GM19239 (cell line): ENCODE results near the gene SAFB.
"Not testable (repeated sequence)": the region's sequence is repeated elsewhere in the genome, so short reads cannot be mapped to it uniquely, and the experiment has no call there.

ENCODE experiments used
- DNase-seq: peaks from one replicate; pipeline ENCODE4 v3.0.0; 2011; ENCODE audit warnings: low spot score; ENCODE audit not compliant: insufficient read length
- FAIRE-seq: peaks from 2 replicates; lab custom pipeline; 2011; peaks lifted over from hg19 to GRCh38; lab: Jason Lieb, UNC

The SAFB gene

DNA sequence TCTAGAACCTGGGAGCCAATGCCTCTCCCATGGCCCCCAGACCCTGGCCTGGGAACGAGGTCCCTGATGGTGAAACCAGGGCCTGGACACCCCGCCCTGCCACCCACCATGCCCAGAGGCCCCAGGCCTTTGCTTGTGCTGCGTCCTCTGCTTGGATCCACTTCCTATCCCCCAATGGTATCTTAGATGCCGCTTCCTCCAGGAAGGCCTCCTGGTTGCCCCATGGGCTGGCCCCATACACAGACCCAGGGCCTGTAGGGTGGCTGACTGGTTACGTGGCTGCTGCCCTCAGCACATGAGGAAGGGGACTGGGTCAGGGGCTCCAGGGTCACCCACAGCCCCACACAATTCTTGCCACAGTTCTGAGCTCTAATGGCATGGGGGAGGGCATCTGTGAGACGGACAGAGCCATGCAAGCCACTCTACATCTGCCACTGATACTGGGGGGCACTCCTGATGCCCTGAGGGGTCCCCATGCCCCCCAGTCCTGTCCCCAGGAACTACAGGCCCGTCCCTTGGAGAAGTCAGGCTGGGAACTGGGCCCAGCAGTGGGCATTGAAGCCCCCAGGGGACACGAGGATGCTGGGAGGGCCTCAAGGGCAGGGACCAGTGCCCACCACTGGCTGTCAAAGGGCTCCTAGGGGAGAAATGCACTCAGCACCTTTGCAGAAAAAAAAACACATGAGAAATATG is 72.2 kb downstream of the SAFB start:
- no peak for FAIRE-seq
- DNase-seq: no peak

DNA sequence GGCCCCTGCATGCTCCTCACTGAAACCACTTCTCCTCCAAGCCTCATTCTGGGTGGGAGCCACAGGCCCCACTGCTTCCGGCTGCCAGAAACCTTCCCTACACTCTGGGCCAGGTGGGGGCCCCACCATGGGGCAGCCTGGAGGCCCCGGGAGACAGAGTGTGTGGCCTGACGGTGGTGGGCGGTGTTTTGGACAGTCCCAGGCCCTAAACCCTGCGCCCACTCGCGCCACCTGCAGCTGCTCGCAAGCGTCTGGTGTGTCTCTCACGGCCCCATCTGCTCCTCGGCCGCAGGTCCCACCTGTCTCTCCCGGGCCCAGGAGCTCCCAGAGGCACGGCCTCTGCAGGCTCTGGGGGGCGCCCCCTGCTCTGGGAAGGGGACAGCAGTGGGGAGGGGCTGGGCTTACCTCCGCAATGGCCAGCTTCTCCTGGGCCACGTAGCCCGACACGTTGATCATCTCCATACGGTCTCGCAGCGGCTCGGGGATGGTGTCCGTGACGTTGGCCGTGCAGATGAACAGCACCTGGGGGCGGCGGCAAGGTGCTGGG is 72.8 kb downstream of the SAFB start:
- no peak for FAIRE-seq
- no peak for DNase-seq

DNA sequence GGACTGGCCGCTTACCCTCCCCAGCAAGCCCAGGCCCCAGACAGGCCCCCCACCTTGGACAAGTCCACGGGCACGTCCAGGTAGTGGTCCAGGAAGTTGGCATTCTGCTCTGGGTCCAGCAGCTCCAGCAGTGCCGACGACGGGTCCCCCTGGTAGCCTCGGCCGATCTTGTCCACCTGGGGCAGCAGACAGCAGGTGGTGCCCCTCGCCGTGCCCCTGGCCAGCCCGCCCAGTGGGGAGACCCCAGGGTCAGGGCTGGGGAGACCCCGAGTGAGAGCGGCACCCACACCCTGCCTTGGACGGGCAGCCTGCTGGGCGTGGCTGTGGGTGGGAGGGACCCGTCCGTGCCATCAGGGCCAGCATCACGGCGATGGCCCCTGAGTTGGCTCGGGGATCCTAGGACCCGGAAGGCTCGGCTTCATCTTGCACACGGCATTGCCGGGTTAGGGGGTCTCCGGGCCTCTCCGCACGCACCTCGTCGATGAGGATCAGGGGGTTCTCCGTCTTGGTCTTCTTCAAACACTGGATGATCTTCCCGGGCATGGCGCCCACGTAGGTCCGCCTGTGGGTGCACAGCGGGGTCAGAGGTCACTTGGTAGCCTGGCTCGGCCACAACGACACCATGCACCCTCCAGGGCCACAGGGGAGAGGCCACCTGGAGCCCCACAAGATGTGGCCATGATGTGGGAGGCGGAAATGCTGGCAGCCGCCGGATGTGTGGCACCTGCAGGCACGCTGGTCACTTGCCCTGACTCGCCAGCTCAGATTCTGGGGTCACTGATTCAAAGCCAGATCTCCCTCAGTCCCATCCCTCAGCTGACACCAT is 73.5 kb downstream of the SAFB start:
- FAIRE-seq: no peak
- DNase-seq: no peak

DNA sequence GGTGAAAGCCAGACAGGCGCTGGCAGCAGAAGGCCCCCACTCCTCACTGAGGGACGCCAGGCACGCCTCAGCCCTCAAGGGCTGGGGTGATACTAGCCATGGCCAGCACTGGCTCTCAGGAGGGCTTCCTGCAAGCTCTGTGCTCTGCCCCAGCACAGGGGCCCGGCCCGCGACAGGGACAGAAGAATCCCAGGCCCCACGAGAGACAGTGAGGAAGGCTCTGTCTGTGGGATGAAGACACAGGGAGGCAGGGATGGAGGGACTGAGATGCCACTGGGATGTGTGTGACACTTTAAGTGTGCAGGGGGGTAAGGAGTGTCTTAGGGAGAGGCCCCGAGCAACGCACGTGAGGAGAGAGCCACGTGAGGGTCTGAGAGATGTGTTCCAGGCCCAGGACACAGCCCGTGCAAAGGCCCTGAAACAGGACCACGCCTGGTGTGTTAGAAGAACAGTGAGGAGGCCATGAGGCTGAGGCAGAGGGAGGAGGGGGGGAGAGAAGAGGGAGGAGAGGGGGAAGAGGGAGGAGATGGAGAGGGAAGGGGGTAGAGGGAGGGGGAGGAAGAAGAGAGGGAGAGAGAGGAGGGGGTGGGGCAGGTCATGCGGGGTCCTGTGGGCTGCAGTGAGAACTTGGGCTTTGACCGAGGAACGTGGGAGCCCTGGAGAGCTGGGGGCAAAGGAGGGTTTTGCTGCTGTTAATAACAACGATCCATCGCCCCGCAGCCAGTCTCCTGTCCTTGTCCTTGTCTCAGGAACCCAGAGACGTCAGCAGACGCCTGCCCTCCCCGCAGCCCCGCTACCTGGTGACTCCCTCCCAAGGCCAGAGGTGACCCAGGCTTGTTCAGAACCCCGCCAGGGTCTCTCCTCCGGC is 74.4 kb downstream of the SAFB start:
- no peak for FAIRE-seq
- no peak for DNase-seq

DNA sequence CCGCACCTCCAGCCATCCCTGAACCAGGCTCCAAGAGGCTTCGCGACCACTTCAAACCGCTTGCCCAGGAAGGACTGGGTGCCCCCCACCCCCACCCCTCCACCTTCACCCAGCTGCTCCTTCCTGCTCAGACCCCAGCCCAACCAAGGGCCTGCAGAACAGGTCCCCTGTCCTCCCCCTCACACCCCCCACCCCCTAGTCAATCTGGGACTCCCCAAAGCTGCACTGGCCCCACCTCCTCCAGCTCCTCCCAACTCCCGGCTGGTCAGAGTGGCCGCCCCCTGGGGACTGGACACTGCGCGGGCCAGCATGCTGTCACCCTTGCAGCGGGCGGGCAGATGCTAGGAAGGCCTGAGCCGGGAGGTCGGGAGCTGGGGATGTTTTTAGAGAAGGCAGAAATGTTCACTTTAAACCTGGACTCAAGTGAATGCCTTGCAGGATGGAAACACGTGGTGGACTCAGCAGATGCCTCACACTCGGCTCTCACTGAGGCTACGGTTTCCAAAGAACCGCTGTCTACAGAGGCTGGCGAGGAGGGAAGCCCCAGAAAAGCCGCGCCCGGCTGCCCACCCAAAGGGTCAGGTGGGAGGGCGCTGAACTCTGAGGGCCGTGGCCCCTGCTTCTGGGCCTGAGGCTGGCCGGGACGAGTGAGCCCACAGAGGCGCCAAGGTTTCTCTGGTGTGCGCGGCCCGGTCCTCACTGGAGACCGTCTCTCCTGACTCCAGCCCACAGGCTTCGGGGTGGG is 75.2 kb downstream of the SAFB start:
- no peak for FAIRE-seq
- no peak for DNase-seq

DNA sequence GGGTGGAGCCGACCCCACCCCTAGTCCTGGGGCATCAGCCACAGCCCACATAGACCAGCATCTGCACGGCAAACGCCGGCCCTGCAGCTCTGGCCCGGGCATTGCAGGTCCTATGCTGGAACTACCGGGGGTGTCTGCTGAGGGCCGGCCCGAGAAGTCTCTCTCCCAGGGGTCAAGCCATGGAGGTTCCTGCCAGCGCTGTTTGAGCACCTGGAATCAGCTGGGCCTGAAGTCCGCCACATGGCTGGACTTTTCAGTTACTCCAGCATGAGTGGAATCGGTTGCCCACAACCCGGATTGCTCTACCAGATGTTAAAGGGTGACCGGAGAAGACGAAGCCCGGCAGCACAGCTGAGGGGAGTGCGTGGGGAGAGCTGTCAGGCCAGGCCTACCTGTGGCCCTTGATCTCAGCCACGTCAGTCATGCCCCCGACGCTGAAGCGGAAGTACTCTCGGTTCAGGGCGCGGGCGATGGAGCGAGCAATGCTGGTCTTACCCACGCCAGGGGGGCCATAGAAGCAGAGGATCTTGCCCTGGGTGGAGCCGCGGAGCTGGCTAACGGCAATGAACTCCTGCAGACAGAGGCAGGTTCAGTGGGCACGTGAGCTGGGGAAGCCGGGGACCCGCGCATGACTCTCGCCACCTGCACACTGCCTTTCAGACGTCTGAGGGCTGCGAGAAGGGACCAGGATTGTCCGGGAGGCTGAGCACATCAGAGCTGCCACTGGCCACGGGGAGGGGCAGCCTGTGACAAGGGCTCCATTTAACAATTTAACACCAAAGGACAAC is 75.9 kb downstream of the SAFB start:
- FAIRE-seq (no peak), DNase-seq (no peak)

DNA sequence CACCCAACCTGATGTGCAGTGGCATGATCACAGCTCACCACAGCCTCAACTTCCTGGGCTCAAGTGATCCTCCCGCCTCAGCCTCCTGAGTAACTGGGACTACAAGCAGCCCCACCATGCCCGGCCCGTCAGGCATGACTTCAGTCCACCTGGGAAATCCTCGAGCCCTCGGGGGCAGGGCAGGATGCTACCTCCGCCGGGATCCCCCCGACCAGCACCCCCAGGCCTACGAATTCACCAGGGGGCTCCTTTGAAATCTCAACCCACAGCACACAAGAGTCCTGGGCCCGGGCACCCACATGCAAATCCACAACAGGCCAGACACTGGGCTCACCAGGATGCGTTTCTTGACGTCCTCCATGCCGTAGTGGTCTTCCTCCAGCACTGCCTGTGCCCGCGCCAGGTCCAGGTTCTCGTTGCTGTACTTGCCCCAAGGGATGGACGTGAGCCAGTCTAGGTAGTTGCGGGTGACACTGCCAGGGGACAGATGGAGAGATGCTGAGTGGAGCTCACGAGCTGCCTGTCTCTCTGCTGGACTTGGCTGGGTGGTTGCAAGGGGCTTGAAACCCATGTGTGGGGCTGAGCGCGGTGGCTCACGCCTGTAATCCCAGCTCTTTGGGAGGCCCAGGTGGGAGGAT is 77.7 kb downstream of the SAFB start:
- DNase-seq (no peak), FAIRE-seq (no peak)

DNA sequence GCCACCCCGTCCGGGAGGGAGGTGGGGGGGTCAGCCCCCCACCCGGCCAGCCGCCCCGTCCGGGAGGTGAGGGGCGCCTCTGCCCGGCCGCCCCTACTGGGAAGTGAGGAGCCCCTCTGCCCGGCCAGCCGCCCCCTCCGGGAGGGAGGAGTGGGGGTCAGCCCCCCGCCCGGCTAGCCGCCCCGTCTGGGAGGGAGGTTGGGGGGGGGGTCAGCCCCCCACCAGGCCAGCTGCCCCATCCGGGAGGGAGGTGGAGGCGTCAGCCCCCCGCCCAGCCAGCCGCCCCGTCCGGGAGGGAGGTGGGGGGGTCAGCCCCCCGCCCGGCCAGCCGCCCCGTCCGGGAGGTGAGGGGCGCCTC is 79.1 kb downstream of the SAFB start:
- FAIRE-seq, DNase-seq: not testable (repeated sequence)

DNA sequence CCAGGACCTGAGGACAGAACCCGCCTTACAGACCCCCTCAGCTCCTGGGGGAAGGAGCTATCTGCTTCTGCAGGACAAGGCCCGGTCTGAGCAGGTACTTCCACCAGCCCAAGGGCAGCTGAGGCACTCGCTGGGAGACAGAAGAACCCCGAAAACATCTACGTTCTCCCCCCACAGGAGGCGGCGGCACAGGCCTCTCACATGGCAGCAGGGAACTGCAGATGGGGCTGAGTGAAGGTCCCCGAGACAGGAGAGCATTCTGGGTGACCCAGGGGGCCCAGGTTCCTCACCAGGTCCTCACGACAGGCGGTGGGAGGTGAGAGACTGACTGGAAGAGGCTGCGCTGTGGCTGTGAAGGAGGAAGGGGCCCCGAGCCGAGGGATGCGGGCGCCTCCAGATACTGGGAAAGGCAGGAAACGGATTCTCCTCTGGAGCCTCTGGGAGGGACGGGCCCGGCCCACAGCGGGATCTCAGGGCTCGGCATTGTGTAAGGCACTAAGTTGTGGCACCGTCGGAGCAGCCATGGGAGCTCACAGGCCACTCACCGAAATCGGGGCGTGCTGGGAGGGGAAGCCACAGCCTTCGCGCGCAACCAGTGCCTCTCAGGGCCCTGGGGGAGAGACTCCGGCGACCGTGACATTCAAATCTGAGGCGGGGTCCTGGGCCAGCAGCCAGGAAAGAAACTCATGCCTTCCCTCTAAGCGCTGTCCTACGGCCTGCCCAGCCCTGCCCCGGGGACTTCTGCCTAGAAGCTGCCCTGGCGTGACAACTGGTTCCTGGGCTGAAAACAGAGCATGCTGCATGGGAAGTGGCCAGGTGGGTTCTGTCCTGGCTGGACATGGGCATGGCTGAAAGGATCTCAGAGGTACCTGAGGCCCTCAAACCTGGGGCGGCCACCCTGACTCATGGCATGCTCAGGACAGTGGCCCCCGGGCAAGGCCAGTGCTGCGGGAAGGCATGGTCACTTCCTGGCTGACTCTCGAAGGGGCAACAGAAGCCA is 81.2 kb downstream of the SAFB start:
- no peak for FAIRE-seq
- no peak for DNase-seq

DNA sequence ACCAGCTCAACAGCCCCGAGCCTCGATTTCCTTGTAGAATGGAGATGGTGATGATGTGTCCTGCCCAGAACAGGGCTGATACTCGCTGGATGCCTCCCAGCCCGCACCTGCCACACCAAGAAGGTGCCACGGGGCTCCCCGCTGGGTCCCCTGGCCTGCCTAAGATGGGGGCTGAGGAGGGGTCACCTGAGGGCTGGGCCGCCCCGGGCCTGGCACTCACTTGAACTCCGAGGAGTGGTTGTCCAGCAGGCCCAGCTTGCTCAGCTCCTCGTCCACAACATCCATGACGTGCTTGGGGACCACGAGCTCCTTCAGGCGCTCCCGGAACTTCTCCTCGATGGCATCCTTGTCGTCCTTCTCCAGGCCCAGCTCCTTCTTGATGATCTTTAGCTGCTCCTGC is 82.7 kb downstream of the SAFB start:
- FAIRE-seq (no peak), DNase-seq (no peak)

DNA sequence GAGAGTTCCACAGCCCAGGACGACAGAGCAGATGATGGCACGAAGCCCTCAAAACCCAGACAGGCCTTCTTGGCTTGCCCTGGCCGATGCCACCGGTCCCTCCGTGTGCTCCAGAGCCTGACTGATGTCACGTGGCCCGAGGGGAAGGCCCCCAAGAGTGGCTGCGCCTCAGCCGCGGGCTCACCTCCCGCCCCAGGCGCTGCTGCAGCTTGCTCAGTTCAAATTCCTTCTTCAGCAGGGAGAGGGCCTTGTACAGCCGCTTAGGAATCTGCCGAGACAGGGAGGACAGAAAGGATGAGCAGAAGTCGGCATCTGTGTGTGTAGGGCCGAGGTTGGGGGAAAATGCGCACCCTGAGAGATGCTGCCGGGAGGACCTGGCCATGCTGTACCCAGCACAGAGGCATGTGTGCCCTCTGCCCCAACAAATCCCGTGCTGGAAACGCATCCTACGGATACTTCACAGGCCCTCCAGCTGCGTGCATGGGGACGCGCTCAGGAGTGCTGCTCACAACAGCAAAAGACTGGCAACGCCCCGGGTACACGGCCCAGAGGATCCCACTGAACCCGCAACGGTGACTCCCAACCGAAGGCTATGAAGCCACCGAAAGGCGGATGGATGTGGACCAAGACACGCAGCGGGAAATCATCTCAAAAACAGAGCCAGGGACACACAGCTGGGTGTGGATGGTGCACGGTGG is 84.1 kb downstream of the SAFB start:
- no peak for FAIRE-seq

DNA sequence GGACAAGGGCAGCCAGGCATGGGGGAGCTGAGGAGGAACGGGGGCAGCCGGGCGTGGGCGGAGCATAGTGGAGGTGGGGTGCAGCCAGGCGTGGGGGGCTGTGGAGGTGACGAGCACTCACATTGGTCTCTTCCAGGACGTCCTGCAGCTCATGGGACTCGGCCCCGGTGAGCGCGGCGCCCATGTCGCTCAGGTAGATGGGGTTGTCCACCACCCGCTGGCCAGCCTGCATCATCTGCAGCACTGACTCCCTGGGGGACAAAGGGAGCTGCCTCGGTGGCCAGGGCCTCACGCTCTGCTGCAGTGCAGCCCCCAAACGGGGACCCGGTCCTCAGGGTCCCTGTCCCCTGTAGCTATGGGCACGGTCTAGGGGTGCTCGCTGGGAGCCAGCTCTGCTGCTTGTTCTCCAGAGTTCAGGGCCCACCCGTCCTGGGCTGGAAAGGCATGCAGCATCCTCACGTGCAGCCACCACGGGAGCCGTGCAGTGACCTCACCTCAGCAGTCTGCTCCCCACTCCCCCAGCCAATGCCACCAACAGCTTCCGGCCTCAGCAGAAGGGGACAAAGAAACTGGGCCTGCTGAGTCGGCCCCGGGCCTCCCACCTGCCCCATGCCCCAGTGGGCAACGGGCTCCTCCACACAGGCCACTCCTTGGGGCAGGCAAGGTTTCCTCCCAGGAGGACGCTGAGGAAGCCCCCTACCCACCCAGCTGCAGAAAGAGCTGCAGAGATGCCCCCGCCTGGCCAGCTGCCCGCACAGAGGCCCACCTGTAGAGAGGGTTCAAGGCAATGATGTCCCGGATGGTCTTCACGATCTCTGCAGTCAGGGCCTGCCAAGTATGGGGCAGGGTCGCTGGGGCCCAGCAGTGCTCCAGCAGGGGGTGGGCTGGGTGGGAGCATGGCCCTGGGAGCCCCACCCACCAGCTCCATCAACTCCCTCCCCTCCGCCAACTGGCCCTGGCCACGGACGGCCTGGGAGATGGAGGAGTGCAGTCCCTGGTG is 85.0 kb downstream of the SAFB start:
- DNase-seq (no peak), FAIRE-seq (no peak)

More for the DNA sequence above, 84.1 kb downstream of the SAFB start:
- no peak for DNase-seq

DNA sequence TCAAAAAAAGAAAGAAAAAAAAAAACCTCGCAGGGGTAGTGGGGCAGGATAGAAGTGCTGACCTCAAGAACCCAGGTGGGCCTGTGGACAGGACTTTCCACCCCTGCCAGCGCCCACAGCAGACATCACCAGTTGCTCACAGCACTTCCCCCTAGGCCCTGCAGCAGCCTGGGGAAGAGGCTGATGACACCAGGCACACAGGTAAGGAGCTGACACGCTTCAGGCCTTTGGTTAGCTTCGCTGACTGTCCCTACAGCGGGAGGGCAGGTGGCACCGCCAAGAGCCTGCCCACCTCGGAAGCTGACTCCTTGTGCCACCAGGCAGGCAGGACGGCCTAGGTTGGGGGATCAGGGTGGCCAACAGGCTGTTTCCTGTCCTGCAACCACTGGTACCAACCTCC is 88.1 kb downstream of the SAFB start:
- FAIRE-seq (no peak), DNase-seq (no peak)

DNA sequence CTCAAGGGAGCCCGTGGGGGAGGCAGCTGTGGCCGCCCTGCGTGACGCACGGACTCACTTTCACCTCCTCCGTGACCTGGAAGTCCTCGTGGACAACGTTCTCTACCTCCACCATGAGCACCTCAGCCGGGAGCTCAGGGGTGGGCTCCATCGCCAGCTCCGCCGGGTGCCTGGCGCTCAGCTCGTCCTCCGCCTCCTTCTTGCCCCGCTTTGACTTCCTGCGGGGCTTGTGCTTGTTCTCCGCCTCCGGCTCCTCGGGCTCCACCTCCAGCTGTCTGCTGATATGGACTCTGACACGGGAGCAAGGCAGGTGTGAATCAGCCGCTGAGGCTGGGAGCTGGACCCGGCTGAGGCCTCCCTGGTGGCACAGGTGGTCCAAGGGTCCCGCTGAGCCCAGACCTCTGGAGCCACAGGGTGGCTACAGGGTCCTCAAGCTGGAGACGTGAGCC is 88.9 kb downstream of the SAFB start:
- DNase-seq (no peak), FAIRE-seq (no peak)

DNA sequence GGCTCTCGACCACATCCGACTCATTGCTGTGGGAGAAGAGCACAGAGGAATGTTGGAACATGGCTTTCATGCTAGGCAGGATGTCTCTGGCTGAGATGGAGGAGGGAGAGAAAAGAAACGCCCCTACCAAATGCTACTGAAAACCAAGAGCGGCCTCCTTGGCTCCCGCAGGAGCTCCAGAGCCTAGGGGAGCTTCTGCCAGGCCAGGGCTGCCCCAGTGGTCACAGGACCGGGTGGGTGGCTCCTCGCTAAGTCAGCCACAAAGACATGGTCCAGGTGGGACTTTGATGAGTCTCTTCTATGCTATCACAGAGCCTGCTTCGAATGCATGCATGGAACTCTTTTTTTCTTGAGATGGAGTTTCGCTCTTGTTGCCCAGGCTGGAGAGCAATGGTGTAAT is 90.3 kb downstream of the SAFB start:
- no peak for DNase-seq
- no peak for FAIRE-seq

DNA sequence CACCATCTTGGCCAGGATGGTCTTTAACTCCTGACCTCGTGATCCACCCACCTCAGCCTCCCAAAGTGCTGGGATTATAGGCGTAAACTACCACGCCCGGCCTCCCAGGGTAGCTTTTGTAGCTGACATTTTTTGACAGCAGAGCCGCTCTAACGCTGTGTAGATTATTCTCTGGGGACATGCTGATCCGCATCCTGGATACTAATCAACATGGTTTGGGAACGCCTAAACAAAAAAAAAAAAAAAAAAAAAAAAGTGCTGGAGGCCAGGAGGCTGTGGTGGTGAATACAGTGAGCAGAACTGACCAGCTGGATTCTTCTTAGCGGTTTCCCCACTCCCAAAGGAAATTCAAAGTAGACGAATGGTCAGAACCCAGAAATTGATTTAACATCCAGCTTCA is 91.9 kb downstream of the SAFB start:
- DNase-seq (no peak), FAIRE-seq (no peak)
